Glutamatergic neuron (in vitro differentiated cells): ENCODE measurements around the gene DCHS1. TPM values are rescaled to one million over a fixed set of nuclear protein-coding genes. Genes with fewer than 3 reads are reported as not detected.

ENCODE experiments used
- DNase-seq: peaks from one replicate; pipeline ENCODE4 v3.0.0; 2022
- H3K27ac Mint-ChIP-seq: one replicate; pipeline ENCODE4 v1.8.0; 2020; ENCODE audit warnings: mild to moderate bottlenecking, mixed read lengths, inconsistent platforms; ENCODE audit not compliant: unreplicated experiment
- H3K27me3 Mint-ChIP-seq: one replicate; pipeline ENCODE4 v1.8.0; 2020; ENCODE audit warnings: mild to moderate bottlenecking, moderate library complexity, mixed read lengths, inconsistent platforms; ENCODE audit not compliant: unreplicated experiment
- H3K36me3 Mint-ChIP-seq: one replicate; pipeline ENCODE4 v1.8.0; 2020; ENCODE audit warnings: mild to moderate bottlenecking, mixed read lengths, inconsistent platforms; ENCODE audit not compliant: unreplicated experiment
- H3K4me1 Mint-ChIP-seq: one replicate; pipeline ENCODE4 v1.8.0; 2020; ENCODE audit warnings: mild to moderate bottlenecking, low read depth, mixed read lengths, inconsistent platforms; ENCODE audit not compliant: unreplicated experiment
- H3K4me3 Mint-ChIP-seq: one replicate; pipeline ENCODE4 v1.8.0; 2020; ENCODE audit warnings: mild to moderate bottlenecking, mixed read lengths, inconsistent platforms; ENCODE audit not compliant: unreplicated experiment
- H3K9me3 Mint-ChIP-seq: one replicate; pipeline ENCODE4 v1.8.0; 2020; ENCODE audit warnings: mild to moderate bottlenecking, moderate library complexity, mixed read lengths, inconsistent platforms; ENCODE audit not compliant: unreplicated experiment
- CTCF ChIP-seq: fragments of 200-600 bp; sonication (generic); IDR thresholded peaks from one replicate; pipeline ENCODE4 v1.5.0; 2021; ENCODE audit not compliant: partially characterized antibody, unreplicated experiment
- total RNA-seq: library from RNA; stranded (reverse); fragmentation: NEBNext Ultra II Directional; extraction: Animal tissue kit (Norgen Biotek cat#: 25700); gene quantifications from one replicate; pipeline ENCODE4 v1.2.1, GENCODE V29; 2021; ENCODE audit not compliant: unreplicated experiment

DCHS1 gene
- total RNA-seq, 1 donor from 2014 or later = 91.5 TPM

- H3K4me3 Mint-ChIP-seq = no peak within 1 kb of the TSS
- H3K4me1 Mint-ChIP-seq = no peaks in the 10 kb centered on the region
- TF ChIP-seq CTCF = no peak
- H3K9me3 Mint-ChIP-seq = no peaks in the 10 kb centered on the region
- peak; percentile 88 for DNase-seq
- peaks cover 2% of the 10 kb centered on the region for H3K36me3 Mint-ChIP-seq
- H3K27ac Mint-ChIP-seq = no peak within 1 kb of the TSS
- H3K27me3 Mint-ChIP-seq = peaks cover 2% of the 10 kb centered on the region
These were observed 36.4 kb downstream of the DCHS1 start, which contains the start of gene TPP1 for GRCh38 chr11:6619004-6619745. TPP1 (minus strand) TSS chr11:6619422; CDS start chr11:6619400, 22 bp downstream.

- H3K36me3 Mint-ChIP-seq = no peaks in the 10 kb centered on the region
- DNase-seq = no peak
- H3K4me1 Mint-ChIP-seq = no peaks in the 10 kb centered on the region
- no peak overlapping the region for H3K27ac Mint-ChIP-seq
- TF ChIP-seq CTCF = no peak
- no peak overlapping the region for H3K4me3 Mint-ChIP-seq
- no peaks in the 10 kb centered on the region for H3K9me3 Mint-ChIP-seq
- H3K27me3 Mint-ChIP-seq = peaks cover 2% of the 10 kb centered on the region
These were observed 37.2 kb downstream of the DCHS1 start for GRCh38 chr11:6618117-6619003.

GRCh38 chr11:6617315-6617781 lies 38.3 kb downstream of the DCHS1 start:
- no peak for TF ChIP-seq CTCF
- no peak overlapping the region for H3K27ac Mint-ChIP-seq
- H3K36me3 Mint-ChIP-seq = no peaks in the 10 kb centered on the region
- H3K4me1 Mint-ChIP-seq = no peaks in the 10 kb centered on the region
- no peaks in the 10 kb centered on the region for H3K9me3 Mint-ChIP-seq
- H3K4me3 Mint-ChIP-seq = no peak overlapping the region
- DNase-seq = no peak
- H3K27me3 Mint-ChIP-seq = peaks cover 2% of the 10 kb centered on the region

GRCh38 chr11:6616596-6617250 lies 38.9 kb downstream of the DCHS1 start:
- TF ChIP-seq CTCF = no peak
- Mint-ChIP-seq H3K9me3 (no peaks in the 10 kb centered on the region), H3K4me1 (no peaks in the 10 kb centered on the region), H3K27ac (no peak overlapping the region), H3K27me3 (peaks cover 2% of the 10 kb centered on the region), H3K36me3 (no peaks in the 10 kb centered on the region), H3K4me3 (no peak overlapping the region)
- DNase-seq = no peak
